Liver (tissue), 9 donors: ENCODE results near the gene PPWD1. TPM values are rescaled to one million over a fixed set of nuclear protein-coding genes. Genes with fewer than 3 reads are reported as not detected.

ENCODE experiments used
- DNase-seq: peaks from one replicate; pipeline ENCODE4 v3.0.0-alpha.2; 2017; ENCODE audit warnings: low spot score
- H3K27ac ChIP-seq, 2 donors: one replicate each; pipeline ENCODE4 v1.7.0; 2013; ENCODE audit warnings: inconsistent platforms in 2 of 2, low read length in 2 of 2, control low read depth in 1 of 2, low read depth in 1 of 2, mild to moderate bottlenecking in 1 of 2
- H3K27me3 ChIP-seq, 4 donors: one replicate each; pipeline versions ENCODE4 v1.6.1 to v1.7.0; 2013; ENCODE audit warnings: low read length in 3 of 4, inconsistent platforms in 1 of 4, mild to moderate bottlenecking in 1 of 4, moderate library complexity in 1 of 4; ENCODE audit not compliant: control insufficient read depth in 4 of 4, insufficient read depth in 4 of 4
- H3K36me3 ChIP-seq, 4 donors: one replicate each; pipeline versions ENCODE4 v1.6.1 to v1.7.0; 2013; ENCODE audit warnings: low read length in 3 of 4, mild to moderate bottlenecking in 3 of 4, low read depth in 1 of 4, moderate library complexity in 1 of 4; ENCODE audit not compliant: control insufficient read depth in 4 of 4, insufficient read depth in 3 of 4
- H3K4me1 ChIP-seq, 4 donors: one replicate each; pipeline versions ENCODE4 v1.6.1 to v1.7.0; 2013; ENCODE audit warnings: low read length in 3 of 4, mild to moderate bottlenecking in 3 of 4, moderate library complexity in 1 of 4; ENCODE audit not compliant: control insufficient read depth in 4 of 4, insufficient read depth in 4 of 4
- H3K4me3 ChIP-seq, 3 donors: one replicate each; pipeline versions ENCODE4 v1.6.1 to v1.7.0; 2013; ENCODE audit warnings: low read length in 3 of 3, control low read depth in 1 of 3, low read depth in 1 of 3, mild to moderate bottlenecking in 1 of 3
- H3K9ac ChIP-seq, 2 donors: one replicate each; pipeline ENCODE4 v1.7.0; 2013; ENCODE audit warnings: low read length in 2 of 2, mild to moderate bottlenecking in 2 of 2, moderate library complexity in 2 of 2, control low read depth in 1 of 2, low read depth in 1 of 2
- H3K9me3 ChIP-seq, 4 donors: one replicate each; pipeline versions ENCODE4 v1.6.1 to v1.7.0; 2013; ENCODE audit warnings: low read length in 3 of 4; ENCODE audit not compliant: control insufficient read depth in 4 of 4
- EGR1 ChIP-seq, 2 donors: IDR thresholded peaks; 2 replicates each; pipeline ENCODE4 v1.6.1; 2016 to 2018; ENCODE audit warnings: antibody characterized with exemption in 2 of 2, low read depth in 2 of 2
- FOXA2 ChIP-seq: IDR thresholded peaks from 2 replicates; pipeline ENCODE4 v1.6.1; 2016; ENCODE audit warnings: antibody characterized with exemption
- GABPA ChIP-seq, 2 donors: IDR thresholded peaks in 1 of 2; conservative IDR thresholded peaks in 1 of 2; 2 replicates each; pipeline ENCODE4 v1.6.1; 2016; ENCODE audit warnings: antibody characterized with exemption in 2 of 2, mild to moderate bottlenecking in 1 of 2, moderate library complexity in 1 of 2
- HNF4A ChIP-seq, 2 donors: conservative IDR thresholded peaks; 2 replicates each; pipeline ENCODE4 v1.6.1; 2016; ENCODE audit warnings: antibody characterized with exemption in 2 of 2, mild to moderate bottlenecking in 2 of 2
- JUND ChIP-seq, 2 donors: IDR thresholded peaks; 2 replicates each; pipeline ENCODE4 v1.6.1; 2016; ENCODE audit warnings: antibody characterized with exemption in 2 of 2
- NR2F2 ChIP-seq: IDR thresholded peaks from 2 replicates; pipeline ENCODE4 v1.6.1; 2016; ENCODE audit warnings: antibody characterized with exemption
- RAD21 ChIP-seq, 2 donors: IDR thresholded peaks; 2 replicates each; pipeline ENCODE4 v1.6.1; 2016; ENCODE audit warnings: antibody characterized with exemption in 2 of 2, mild to moderate bottlenecking in 2 of 2
- RXRA ChIP-seq, 2 donors: IDR thresholded peaks; 2 replicates each; pipeline ENCODE4 v1.6.1; 2017 to 2018; ENCODE audit warnings: antibody characterized with exemption in 2 of 2, mild to moderate bottlenecking in 1 of 2
- TAF1 ChIP-seq: conservative IDR thresholded peaks from 2 replicates; pipeline ENCODE4 v1.6.1; 2016; ENCODE audit warnings: antibody characterized with exemption, mild to moderate bottlenecking
- YY1 ChIP-seq: IDR thresholded peaks from 2 replicates; pipeline ENCODE4 v1.6.1; 2016; ENCODE audit warnings: antibody characterized with exemption, mild to moderate bottlenecking
- WGBS: extraction: QIAGEN DNeasy Blood & Tissue Kit; methylation state at CpG from one replicate; pipeline ENCODE4 v1.1.7; 2013; 5-methylcytosine and 5-hydroxymethylcytosine counted together
- polyA plus RNA-seq, 2 donors: library from polyadenylated mRNA; stranded (reverse) in 1 of 2; unstranded in 1 of 2; fragments of 200-250 nt in 1 of 2; fragments of >200 nt in 1 of 2; fragmentation: Nextera tagmentation in 1 of 2; extraction: Ambion mirVana in 1 of 2; gene quantifications; one replicate each; pipeline versions ENCODE4 v1.2.1 to v1.2.3, GENCODE V29; 2013 to 2015
- total RNA-seq, 2 donors: library from RNA; depleted of rRNA; stranded (reverse); fragments of >200 nt; gene quantifications; one replicate each; pipeline ENCODE4 v1.2.3, GENCODE V29; 2014
- TF ChIP-seq, protein P1 (sequence below): IDR thresholded peaks from 2 replicates; pipeline ENCODE4 v1.6.1; 2016; ENCODE audit warnings: antibody characterized with exemption
- TF ChIP-seq, protein P2 (sequence below): IDR thresholded peaks from 2 replicates; pipeline ENCODE4 v1.6.1; 2016; ENCODE audit warnings: antibody characterized with exemption, mild to moderate bottlenecking
- TF ChIP-seq, protein P3 (sequence below): fragments of 150-350 bp; IDR thresholded peaks from 2 replicates; pipeline ENCODE4 v1.5.1; 2017; ENCODE audit warnings: improper control_type of control experiment, low read depth, low read length; ENCODE audit not compliant: missing input control
- TF ChIP-seq, protein P4 (sequence below): IDR thresholded peaks from 2 replicates; pipeline ENCODE4 v1.6.1; 2016; ENCODE audit warnings: antibody characterized with exemption
- donor health status: healthy.
- donor health status: healthy.
- donor health status: healthy.
- donor health status: healthy.
- donor health status: healthy.

Gene PPWD1
- total and polyA plus RNA-seq, 4 donors = 5.8 to 23.7 (median 11.8) TPM

DNA sequence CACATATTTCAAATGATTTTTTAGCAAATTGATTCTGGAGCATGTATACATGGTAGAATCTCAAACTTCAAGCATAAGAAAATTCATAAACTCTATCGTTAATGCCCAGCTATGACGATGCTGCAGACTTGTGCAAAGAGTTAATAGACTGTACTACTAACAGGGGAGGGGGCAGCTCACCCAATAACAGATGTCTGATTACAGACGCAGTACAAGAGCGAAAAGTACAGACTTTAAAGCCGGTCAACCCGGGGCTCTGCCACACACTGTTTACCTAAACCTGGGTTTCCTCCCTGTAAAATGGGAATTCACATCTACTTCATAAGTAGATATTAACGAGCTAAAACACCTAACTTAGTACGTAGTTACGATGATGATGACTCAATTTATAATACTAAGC is 60.4 kb downstream of the PPWD1 start:
- no peak overlapping the region for H3K27ac ChIP-seq
- H3K4me1 ChIP-seq = peaks cover 9 to 33% (median 23%) of the 10 kb centered on the region in 4 donors
- DNase-seq = no peak
- no peaks in the 10 kb centered on the region for H3K27me3 ChIP-seq
- WGBS = 3% methylated on average over 9 of the region's 9 CpGs
- peak overlapping the region; percentile 75 to 99 (median 99) for H3K4me3 ChIP-seq
- H3K36me3 ChIP-seq = no peaks in the 10 kb centered on the region
- TF ChIP-seq NR2F2 (no peak), GABPA (IDR thresholded peaks at IDR 0.05 in 1 of 2, conservative IDR thresholded peaks at IDR 0.05 in 1 of 2) (no peak)
- no peaks in the 10 kb centered on the region for H3K9me3 ChIP-seq
- H3K9ac ChIP-seq = peak overlapping the region; percentile 74 to 87

DNA sequence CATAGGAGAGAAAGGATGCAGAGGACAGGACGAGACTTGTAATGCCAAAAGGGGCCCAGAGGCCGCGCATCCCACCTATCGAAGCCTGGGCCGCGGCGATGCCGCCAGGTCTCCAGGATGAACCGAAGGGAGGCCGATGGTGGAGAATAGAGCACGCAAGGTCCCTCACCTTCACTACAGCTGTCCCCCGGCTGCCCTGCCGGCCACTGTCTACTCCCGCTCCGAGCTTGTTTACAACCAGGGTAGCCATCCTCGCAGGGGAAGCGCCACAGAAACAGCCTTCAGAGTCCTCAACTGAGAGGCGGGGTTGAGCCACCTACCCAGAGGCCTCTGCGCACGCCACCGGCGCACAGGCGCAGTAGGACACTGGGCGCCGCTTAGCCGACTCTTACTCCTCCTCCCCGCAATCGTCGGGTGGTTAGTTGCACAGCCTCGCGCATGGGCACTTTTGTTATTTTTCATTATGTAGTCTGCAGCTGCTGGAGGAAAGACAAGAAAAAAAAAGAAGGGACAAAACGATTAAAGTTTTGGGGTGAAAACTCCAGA is 61.0 kb downstream of the PPWD1 start, which contains the start of gene TRIM23:
TSS of gene TRIM23 (minus strand) at position 309 of the 546 bp plus-strand sequence. CDS start at position 250, 59 bp downstream.
- H3K27me3 ChIP-seq = no peaks in the 10 kb centered on the region
- peak within 1 kb of the TSS; percentile 90 to 97 for H3K9ac ChIP-seq
- peak; percentile 87 for DNase-seq
- H3K36me3 ChIP-seq = no peaks in the 10 kb centered on the region
- H3K4me1 ChIP-seq = peaks cover 9 to 31% (median 23%) of the 10 kb centered on the region in 4 donors
- peak within 1 kb of the TSS; percentile 88 to 92 for H3K27ac ChIP-seq
- peak within 1 kb of the TSS; percentile 75 to 99 (median 99) for H3K4me3 ChIP-seq
- WGBS = under 1% methylated on average over 32 of the region's 32 CpGs
- H3K9me3 ChIP-seq = no peaks in the 10 kb centered on the region
- peak; percentile 46 for TF ChIP-seq YY1
- TF ChIP-seq RAD21 (IDR thresholded peaks at IDR 0.05) = peak in 1 of 2 donors; percentile 19
- peak; percentile 9 for TF ChIP-seq FOXA2
- TF ChIP-seq, protein P1, sequence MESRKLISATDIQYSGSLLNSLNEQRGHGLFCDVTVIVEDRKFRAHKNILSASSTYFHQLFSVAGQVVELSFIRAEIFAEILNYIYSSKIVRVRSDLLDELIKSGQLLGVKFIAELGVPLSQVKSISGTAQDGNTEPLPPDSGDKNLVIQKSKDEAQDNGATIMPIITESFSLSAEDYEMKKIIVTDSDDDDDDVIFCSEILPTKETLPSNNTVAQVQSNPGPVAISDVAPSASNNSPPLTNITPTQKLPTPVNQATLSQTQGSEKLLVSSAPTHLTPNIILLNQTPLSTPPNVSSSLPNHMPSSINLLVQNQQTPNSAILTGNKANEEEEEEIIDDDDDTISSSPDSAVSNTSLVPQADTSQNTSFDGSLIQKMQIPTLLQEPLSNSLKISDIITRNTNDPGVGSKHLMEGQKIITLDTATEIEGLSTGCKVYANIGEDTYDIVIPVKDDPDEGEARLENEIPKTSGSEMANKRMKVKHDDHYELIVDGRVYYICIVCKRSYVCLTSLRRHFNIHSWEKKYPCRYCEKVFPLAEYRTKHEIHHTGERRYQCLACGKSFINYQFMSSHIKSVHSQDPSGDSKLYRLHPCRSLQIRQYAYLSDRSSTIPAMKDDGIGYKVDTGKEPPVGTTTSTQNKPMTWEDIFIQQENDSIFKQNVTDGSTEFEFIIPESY = no peak

DNA sequence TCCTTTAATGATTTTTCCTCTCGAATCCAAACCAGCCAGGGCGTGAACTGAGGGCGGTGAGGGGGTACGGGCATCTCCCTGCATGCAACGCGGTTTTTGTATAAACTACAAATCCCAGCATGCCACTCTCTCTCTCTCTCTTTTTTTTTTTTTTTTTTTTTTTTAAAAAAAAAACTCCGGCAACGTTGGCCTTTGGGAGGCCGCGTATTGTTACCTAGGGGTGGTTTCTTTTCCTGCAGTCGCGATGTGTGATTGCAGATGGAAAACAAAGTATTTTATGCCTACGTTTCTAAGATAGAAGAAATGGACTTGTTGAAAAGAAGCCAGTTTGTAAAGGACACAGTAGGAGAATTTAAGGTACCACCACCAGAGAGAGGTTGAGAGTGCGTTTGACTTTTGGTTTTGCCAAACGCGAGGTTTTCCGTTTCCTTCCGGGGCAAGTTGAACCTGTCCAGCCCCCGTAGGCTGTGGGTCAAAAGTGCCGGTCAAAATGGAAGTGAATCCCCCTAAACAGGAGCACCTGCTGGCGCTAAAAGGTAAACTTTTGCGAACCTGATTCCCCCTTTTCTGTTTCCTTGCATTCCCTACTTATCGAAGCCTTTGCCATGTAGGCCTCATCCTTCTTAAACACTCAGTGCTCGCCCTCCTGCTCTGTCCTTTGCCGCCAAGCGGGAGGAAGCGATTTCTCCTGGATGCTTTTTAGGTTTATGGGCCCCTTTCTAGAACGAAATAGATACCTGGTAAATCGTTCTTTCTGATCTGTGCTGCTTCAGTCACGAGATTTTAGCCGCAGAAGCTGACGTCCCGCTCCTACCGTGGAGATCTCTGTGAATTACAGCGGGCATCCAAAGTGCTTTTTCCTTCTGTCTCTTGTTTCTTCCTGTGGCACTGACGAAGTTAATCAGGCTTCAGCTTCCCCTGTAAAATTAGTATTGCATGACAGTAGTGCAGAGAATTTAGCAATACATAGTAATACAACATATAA is 61.8 kb downstream of the PPWD1 start, which contains the start of the genes SHLD3 and TRAPPC13:
TSS of gene SHLD3 (plus strand) at position 457 of the 985 bp plus-strand sequence. CDS start 4,561 bp downstream, outside the sequence.
TSS of gene TRAPPC13 (plus strand) at position 457 of the 985 bp plus-strand sequence. CDS start at position 491, 34 bp downstream.
- Histone ChIP-seq H3K4me1 (peaks cover 9 to 29% (median 23%) of the 10 kb centered on the region in 4 donors), H3K9me3 (no peaks in the 10 kb centered on the region), H3K36me3 (peaks cover 0 to 7% (median 2%) of the 10 kb centered on the region in 4 donors), H3K9ac (peak within 1 kb of the TSS; percentile 90 to 97), H3K27me3 (no peaks in the 10 kb centered on the region), H3K27ac (peak within 1 kb of the TSS; percentile 88 to 92), H3K4me3 (peak within 1 kb of the TSS; percentile 75 to 99 (median 99))
- WGBS = under 1% methylated on average over 36 of the region's 36 CpGs
- DNase-seq = peak; percentile 78
- TF ChIP-seq EGR1 (IDR thresholded peaks at IDR 0.05; ENCODE audit: low read depth in 2 of 2) (peak in 1 of 2 donors; percentile 28), TAF1 (no peak), RXRA (IDR thresholded peaks at IDR 0.05) (peak in 1 of 2 donors; percentile 34), HNF4A (conservative IDR thresholded peaks at IDR 0.05) (peak in 1 of 2 donors; percentile 35), GABPA (IDR thresholded peaks at IDR 0.05 in 1 of 2, conservative IDR thresholded peaks at IDR 0.05 in 1 of 2) (peak; percentile 87 to 93), NR2F2 (peak; percentile 95), JUND (IDR thresholded peaks at IDR 0.05) (peak in 1 of 2 donors; percentile 23)
- TF ChIP-seq, protein P1 = peak; percentile 91
- TF ChIP-seq, protein P2, sequence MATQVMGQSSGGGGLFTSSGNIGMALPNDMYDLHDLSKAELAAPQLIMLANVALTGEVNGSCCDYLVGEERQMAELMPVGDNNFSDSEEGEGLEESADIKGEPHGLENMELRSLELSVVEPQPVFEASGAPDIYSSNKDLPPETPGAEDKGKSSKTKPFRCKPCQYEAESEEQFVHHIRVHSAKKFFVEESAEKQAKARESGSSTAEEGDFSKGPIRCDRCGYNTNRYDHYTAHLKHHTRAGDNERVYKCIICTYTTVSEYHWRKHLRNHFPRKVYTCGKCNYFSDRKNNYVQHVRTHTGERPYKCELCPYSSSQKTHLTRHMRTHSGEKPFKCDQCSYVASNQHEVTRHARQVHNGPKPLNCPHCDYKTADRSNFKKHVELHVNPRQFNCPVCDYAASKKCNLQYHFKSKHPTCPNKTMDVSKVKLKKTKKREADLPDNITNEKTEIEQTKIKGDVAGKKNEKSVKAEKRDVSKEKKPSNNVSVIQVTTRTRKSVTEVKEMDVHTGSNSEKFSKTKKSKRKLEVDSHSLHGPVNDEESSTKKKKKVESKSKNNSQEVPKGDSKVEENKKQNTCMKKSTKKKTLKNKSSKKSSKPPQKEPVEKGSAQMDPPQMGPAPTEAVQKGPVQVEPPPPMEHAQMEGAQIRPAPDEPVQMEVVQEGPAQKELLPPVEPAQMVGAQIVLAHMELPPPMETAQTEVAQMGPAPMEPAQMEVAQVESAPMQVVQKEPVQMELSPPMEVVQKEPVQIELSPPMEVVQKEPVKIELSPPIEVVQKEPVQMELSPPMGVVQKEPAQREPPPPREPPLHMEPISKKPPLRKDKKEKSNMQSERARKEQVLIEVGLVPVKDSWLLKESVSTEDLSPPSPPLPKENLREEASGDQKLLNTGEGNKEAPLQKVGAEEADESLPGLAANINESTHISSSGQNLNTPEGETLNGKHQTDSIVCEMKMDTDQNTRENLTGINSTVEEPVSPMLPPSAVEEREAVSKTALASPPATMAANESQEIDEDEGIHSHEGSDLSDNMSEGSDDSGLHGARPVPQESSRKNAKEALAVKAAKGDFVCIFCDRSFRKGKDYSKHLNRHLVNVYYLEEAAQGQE = no peak
- TF ChIP-seq, protein P3, sequence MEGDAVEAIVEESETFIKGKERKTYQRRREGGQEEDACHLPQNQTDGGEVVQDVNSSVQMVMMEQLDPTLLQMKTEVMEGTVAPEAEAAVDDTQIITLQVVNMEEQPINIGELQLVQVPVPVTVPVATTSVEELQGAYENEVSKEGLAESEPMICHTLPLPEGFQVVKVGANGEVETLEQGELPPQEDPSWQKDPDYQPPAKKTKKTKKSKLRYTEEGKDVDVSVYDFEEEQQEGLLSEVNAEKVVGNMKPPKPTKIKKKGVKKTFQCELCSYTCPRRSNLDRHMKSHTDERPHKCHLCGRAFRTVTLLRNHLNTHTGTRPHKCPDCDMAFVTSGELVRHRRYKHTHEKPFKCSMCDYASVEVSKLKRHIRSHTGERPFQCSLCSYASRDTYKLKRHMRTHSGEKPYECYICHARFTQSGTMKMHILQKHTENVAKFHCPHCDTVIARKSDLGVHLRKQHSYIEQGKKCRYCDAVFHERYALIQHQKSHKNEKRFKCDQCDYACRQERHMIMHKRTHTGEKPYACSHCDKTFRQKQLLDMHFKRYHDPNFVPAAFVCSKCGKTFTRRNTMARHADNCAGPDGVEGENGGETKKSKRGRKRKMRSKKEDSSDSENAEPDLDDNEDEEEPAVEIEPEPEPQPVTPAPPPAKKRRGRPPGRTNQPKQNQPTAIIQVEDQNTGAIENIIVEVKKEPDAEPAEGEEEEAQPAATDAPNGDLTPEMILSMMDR = peak; percentile 1
- TF ChIP-seq, protein P4, sequence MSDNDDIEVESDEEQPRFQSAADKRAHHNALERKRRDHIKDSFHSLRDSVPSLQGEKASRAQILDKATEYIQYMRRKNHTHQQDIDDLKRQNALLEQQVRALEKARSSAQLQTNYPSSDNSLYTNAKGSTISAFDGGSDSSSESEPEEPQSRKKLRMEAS = peak; percentile 54
